ENCODE results near the gene SIGLEC12. TPM values are rescaled to one million over a fixed set of nuclear protein-coding genes. Genes with fewer than 3 reads are reported as not detected.

Gene SIGLEC12
- total RNA-seq, 1 experiment from 2014 or later, result not detected

DNA sequence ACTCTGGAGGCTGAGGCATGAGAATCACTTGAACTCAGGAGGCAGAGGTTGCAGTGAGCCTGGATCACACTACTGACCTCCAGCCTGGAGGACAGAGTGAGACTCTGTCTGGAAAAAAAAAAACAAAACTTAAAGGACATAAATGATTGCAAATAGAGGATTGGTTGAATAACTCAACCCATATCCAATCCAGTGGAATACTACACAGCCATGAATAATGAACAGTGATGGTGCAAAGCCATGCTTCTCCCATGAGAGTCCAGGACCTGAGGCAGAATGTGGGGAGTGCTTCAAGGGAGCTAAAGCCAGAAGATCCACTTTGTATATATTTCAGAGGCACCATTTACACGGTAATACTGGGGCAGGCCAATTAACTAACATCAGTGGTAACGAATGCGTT, 25.4 kb downstream of the SIGLEC12 start:
- no peaks in the 10 kb centered on the region for H3K36me3 ChIP-seq (ENCODE audit: control insufficient read depth, insufficient read depth, low read length)
- ChIA-PET POLR2A (no interaction called here), CTCF (interaction anchor here (0.7 kb wide), 1 partner anchor 200 kb away, joined by 8 read pairs; no protein-coding TSS in a partner anchor)
- no peaks in the 10 kb centered on the region for H3K4me1 ChIP-seq (ENCODE audit: control insufficient read depth, insufficient read depth, low read length)
- TF ChIP-seq, protein P1, sequence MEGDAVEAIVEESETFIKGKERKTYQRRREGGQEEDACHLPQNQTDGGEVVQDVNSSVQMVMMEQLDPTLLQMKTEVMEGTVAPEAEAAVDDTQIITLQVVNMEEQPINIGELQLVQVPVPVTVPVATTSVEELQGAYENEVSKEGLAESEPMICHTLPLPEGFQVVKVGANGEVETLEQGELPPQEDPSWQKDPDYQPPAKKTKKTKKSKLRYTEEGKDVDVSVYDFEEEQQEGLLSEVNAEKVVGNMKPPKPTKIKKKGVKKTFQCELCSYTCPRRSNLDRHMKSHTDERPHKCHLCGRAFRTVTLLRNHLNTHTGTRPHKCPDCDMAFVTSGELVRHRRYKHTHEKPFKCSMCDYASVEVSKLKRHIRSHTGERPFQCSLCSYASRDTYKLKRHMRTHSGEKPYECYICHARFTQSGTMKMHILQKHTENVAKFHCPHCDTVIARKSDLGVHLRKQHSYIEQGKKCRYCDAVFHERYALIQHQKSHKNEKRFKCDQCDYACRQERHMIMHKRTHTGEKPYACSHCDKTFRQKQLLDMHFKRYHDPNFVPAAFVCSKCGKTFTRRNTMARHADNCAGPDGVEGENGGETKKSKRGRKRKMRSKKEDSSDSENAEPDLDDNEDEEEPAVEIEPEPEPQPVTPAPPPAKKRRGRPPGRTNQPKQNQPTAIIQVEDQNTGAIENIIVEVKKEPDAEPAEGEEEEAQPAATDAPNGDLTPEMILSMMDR (IDR thresholded peaks at IDR 0.05), result no peak
- TF ChIP-seq, protein P2, sequence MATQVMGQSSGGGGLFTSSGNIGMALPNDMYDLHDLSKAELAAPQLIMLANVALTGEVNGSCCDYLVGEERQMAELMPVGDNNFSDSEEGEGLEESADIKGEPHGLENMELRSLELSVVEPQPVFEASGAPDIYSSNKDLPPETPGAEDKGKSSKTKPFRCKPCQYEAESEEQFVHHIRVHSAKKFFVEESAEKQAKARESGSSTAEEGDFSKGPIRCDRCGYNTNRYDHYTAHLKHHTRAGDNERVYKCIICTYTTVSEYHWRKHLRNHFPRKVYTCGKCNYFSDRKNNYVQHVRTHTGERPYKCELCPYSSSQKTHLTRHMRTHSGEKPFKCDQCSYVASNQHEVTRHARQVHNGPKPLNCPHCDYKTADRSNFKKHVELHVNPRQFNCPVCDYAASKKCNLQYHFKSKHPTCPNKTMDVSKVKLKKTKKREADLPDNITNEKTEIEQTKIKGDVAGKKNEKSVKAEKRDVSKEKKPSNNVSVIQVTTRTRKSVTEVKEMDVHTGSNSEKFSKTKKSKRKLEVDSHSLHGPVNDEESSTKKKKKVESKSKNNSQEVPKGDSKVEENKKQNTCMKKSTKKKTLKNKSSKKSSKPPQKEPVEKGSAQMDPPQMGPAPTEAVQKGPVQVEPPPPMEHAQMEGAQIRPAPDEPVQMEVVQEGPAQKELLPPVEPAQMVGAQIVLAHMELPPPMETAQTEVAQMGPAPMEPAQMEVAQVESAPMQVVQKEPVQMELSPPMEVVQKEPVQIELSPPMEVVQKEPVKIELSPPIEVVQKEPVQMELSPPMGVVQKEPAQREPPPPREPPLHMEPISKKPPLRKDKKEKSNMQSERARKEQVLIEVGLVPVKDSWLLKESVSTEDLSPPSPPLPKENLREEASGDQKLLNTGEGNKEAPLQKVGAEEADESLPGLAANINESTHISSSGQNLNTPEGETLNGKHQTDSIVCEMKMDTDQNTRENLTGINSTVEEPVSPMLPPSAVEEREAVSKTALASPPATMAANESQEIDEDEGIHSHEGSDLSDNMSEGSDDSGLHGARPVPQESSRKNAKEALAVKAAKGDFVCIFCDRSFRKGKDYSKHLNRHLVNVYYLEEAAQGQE (IDR thresholded peaks at IDR 0.05; ENCODE audit: insufficient read depth in 1 of 2, low read depth in 2 of 2, low read length in 1 of 2), result no peak
- no peak for TF ChIP-seq POLR2AphosphoS5 (IDR thresholded peaks at IDR 0.05; ENCODE audit: low read depth, low read length)
- TF ChIP-seq TCF7L2 (IDR thresholded peaks at IDR 0.05; ENCODE audit: low read depth, low read length), result no peak
- TF ChIP-seq SIN3A (IDR thresholded peaks at IDR 0.05; ENCODE audit: borderline replicate concordance, insufficient read depth, low read depth, low read length), result no peak
- intact Hi-C loops (cut with micrococcal nuclease; ENCODE audit: unreplicated experiment) (no loop called here), in situ Hi-C loops (cut with HindIII; ENCODE audit: low pct_unique_long_range_greater_than_20kb, low sequenced_read_pairs) (no loop called here)
- H3K4me3 ChIP-seq (ENCODE audit: low read depth in 2 of 2, low read length in 2 of 2), result no peak overlapping the region
- no peaks in the 10 kb centered on the region for H3K9me3 ChIP-seq (ENCODE audit: control insufficient read depth, insufficient read depth, low read depth, low read length)
- no peak overlapping the region for H3K27ac ChIP-seq (ENCODE audit: low read length)
- DNase-seq (ENCODE audit: low read depth, low spot score), result no peak
- no peaks in the 10 kb centered on the region; the same call in 1 of the 2 replicates for H3K27me3 ChIP-seq (ENCODE audit: control insufficient read depth, insufficient read depth, low read length)
- BruUV-seq (replicated peaks), result no TSS peak
- ATAC-seq, result no peak

DNA sequence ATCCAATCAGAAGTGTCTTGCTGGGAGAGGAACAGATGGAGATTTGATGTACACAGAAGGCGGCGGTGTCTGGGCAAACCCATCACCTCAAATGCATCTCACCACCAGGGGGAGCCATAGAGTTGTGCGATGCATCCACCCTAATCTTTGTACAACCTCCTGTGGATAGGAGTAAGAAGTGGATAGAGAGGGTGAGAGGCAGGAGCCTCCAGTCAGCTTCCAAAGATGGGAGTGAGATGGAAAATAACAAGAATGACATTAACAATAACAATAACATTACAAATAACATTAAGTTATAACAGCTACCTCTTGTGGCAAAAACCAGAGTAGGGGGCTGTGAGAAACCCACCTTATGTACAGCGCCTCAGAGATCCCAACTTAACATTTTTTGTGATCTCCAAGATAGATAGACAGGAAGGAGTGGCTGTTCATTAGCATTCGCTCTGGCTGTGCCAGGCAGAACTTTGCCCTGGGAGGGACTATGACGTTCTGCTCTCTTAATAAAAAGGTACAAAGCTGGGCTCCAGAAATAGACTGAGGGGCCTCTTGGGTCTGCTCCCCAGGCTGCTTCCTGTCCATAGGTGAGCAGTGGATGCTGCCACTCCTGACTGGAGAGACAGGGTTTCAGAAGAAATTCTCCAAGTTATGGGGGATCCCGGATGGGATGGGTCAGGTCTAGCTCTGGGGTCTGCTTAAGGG, 28.4 kb downstream of the SIGLEC12 start:
- ChIA-PET POLR2A (no interaction called here), CTCF (interaction anchor here (0.6 to 3.0 kb wide), 4 partner anchors 8 to 188 kb away, joined by 3 to 11 read pairs (median 4); no protein-coding TSS in a partner anchor)
- H3K4me1 ChIP-seq (ENCODE audit: control insufficient read depth, insufficient read depth, low read length), result no peaks in the 10 kb centered on the region
- DNase-seq (ENCODE audit: low read depth, low spot score), result peak; percentile 38
- no peak overlapping the region for H3K27ac ChIP-seq (ENCODE audit: low read length)
- in situ Hi-C loops (cut with HindIII; ENCODE audit: low pct_unique_long_range_greater_than_20kb, low sequenced_read_pairs), result no loop called here
- no peaks in the 10 kb centered on the region; the same call in 1 of the 2 replicates for H3K27me3 ChIP-seq (ENCODE audit: control insufficient read depth, insufficient read depth, low read length)
- no peaks in the 10 kb centered on the region for H3K36me3 ChIP-seq (ENCODE audit: control insufficient read depth, insufficient read depth, low read length)
- H3K9me3 ChIP-seq (ENCODE audit: control insufficient read depth, insufficient read depth, low read depth, low read length), result no peaks in the 10 kb centered on the region
- no peak for TF ChIP-seq SIN3A (IDR thresholded peaks at IDR 0.05; ENCODE audit: borderline replicate concordance, insufficient read depth, low read depth, low read length)
- TF ChIP-seq TCF7L2 (IDR thresholded peaks at IDR 0.05; ENCODE audit: low read depth, low read length), result no peak
- TF ChIP-seq, protein P1 (IDR thresholded peaks at IDR 0.05), result peak; percentile 86
- TF ChIP-seq POLR2AphosphoS5 (IDR thresholded peaks at IDR 0.05; ENCODE audit: low read depth, low read length), result no peak
- TF ChIP-seq, protein P2 (IDR thresholded peaks at IDR 0.05; ENCODE audit: insufficient read depth in 1 of 2, low read depth in 2 of 2, low read length in 1 of 2), result no peak
- no peak overlapping the region for H3K4me3 ChIP-seq (ENCODE audit: low read depth in 2 of 2, low read length in 2 of 2)
- no TSS peak for BruUV-seq (replicated peaks)
- intact Hi-C loops (cut with micrococcal nuclease; ENCODE audit: unreplicated experiment), result loop anchor here (2.0 kb wide), 1 partner anchor 184 kb away; no protein-coding TSS in a partner anchor
- ATAC-seq, result peak; percentile 86

All from Panc1 (cell line).